AG08396 (cell line): ENCODE measurements around the gene ARID4B.
"Not testable (repeated sequence)": the region's sequence is repeated elsewhere in the genome, so short reads cannot be mapped to it uniquely, and the experiment has no call there.

Experiments
- DNase-seq: peaks from one replicate; pipeline ENCODE4 v3.0.0; 2012; ENCODE audit warnings: low spot score, mixed read lengths

Gene ARID4B

GRCh38 chr1:235327559-235328270 is at the start of gene ARID4B:
TSS of gene ARID4B (minus strand) at chr1:235328179. CDS start at chr1:235326919, 1,260 bp downstream.
- peak; percentile 64 for DNase-seq

- no peak for DNase-seq
Measured at GRCh38 chr1:235375919-235376605, 48.1 kb upstream of the ARID4B start.

GRCh38 chr1:235369802-235370201 is 41.8 kb upstream of the ARID4B start:
- no peak for DNase-seq

GRCh38 chr1:235368428-235368827 is 40.4 kb upstream of the ARID4B start:
- DNase-seq: no peak

GRCh38 chr1:235367000-235367908 is 39.3 kb upstream of the ARID4B start, which contains the start of gene TBCE:
TSS of gene TBCE (plus strand) at chr1:235367427. CDS start at chr1:235380050, 12,623 bp downstream.
- DNase-seq: peak; percentile 96

- DNase-seq: no peak
Measured at GRCh38 chr1:235366286-235366685, 38.3 kb upstream of the ARID4B start.

GRCh38 chr1:235364189-235364588 is 36.2 kb upstream of the ARID4B start:
- not testable (repeated sequence) for DNase-seq

GRCh38 chr1:235358899-235359298 is 30.9 kb upstream of the ARID4B start:
- no peak for DNase-seq

GRCh38 chr1:235357485-235358373 is 29.8 kb upstream of the ARID4B start:
- no peak for DNase-seq

GRCh38 chr1:235351898-235352297 is 23.9 kb upstream of the ARID4B start:
- no peak for DNase-seq

- DNase-seq: no peak
Measured at GRCh38 chr1:235351441-235351840, 23.5 kb upstream of the ARID4B start.

- DNase-seq: no peak
Measured at GRCh38 chr1:235343726-235344125, 15.7 kb upstream of the ARID4B start.

- DNase-seq: no peak
Measured at GRCh38 chr1:235342471-235342870, 14.5 kb upstream of the ARID4B start.

GRCh38 chr1:235342039-235342438 is 14.1 kb upstream of the ARID4B start:
- DNase-seq: no peak

- no peak for DNase-seq
Measured at GRCh38 chr1:235341334-235341733, 13.4 kb upstream of the ARID4B start.

- DNase-seq: no peak
Measured at GRCh38 chr1:235339746-235340145, 11.8 kb upstream of the ARID4B start.

- no peak for DNase-seq
Measured at GRCh38 chr1:235336903-235337302, 8.9 kb upstream of the ARID4B start.

GRCh38 chr1:235331401-235331800 is 3.4 kb upstream of the ARID4B start:
- DNase-seq: no peak

- DNase-seq: no peak
Measured at GRCh38 chr1:235330918-235331285, 2.9 kb upstream of the ARID4B start.

- DNase-seq: no peak
Measured at GRCh38 chr1:235329139-235329902, 1.3 kb upstream of the ARID4B start.
